HG03460 (cell line): ENCODE data around the gene CAMTA2.
A peak's percentile ranks its signal among the peaks of the same experiment; 100 is the strongest.

ENCODE experiments used
- ATAC-seq: cut with Tn5 transposase; IDR thresholded peaks from one replicate; pipeline ENCODE4 v1.9.1; 2021; ENCODE audit not compliant: unreplicated experiment

Gene CAMTA2

GRCh38 chr17:4947411-4948165, 39.9 kb downstream of the CAMTA2 start:
- no peak for ATAC-seq

GRCh38 chr17:4947010-4947410, 40.5 kb downstream of the CAMTA2 start:
- ATAC-seq, result no peak

DNA sequence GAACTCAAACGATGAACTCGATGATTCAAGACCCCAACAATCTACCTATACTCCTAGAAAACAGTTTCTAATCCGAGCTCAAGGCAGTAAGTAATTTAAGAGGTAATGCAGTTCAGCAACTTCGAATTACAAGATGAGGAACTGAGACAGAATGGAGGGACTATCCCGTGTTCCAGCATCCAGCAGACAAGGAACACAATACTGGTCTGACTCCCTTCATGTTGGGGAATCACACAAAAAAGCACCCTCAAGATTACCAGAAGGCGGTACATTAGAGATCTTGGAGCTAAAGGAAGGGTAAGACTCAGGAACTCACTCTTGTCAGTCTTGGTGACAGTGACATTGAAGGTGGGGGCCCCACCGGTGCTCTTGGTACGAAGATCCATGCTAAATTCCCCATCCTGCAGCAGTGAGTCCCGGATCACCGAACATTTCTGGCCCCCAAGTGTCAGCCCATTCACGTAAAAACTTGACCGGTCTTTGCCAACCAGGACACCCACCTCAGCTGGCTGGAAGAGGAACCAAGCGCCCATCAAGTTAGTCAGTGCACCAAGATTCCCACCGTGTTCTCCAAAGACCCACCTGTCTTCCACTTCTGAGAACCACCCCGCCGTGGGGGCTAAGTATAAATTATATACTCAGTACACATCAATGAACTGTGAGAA, 41.0 kb downstream of the CAMTA2 start:
- no peak for ATAC-seq

DNA sequence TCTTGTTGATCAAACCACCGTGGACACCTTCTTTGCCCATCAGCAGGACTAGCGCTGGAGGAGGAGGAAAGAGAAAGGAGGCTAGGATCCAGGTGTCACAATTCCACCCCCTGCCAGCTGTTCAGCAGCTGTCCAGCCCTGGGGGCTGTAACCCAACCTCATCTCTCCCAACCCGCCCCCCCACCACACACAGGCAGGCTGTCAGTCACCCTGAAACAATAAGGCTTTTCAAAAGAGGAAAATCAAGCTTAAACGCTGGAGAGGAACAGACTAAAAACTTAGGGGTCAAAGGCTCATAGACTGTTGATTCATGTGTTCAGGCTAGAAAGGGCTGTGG, 41.6 kb downstream of the CAMTA2 start:
- ATAC-seq, result no peak

DNA sequence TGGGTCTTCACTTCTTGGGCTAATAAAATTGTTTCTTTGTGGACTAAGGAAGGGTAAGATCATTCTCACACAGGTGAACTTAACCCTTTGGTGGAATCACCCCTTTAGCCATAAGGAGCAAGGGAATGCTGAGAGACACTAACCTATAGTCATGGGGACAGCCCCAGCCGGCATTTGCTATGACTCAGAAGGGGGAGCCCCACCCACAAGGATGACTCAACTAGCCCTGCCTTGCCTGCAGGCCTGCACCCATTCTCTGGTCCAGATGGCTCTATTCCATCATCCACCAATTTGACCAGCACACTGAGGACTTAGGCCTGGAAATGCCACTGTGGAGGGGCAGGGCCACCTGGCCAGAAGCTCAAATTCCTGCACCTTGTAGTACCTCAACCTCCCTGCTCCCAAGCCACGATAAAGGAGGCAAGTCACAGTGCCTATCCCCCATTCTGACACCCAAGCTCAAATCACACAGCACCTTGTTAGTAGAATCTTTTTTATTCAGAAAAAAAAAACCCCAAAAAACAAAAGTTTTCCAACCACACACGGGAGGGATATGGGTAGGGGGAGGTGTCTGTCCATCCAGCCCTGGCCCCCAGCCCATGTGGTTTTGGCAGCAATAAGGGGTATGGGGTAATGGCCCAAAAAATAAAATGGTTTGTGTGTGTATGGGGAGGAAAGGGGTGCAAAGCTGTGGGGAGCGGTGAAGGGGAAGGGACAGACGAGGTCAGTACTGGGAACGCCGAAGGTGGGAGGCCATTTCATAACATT, 42.1 kb downstream of the CAMTA2 start:
- ATAC-seq, result peak; percentile 18

- ATAC-seq, result no peak
These were observed 42.8 kb downstream of the CAMTA2 start for GRCh38 chr17:4944554-4945175.

GRCh38 chr17:4944163-4944553, 43.3 kb downstream of the CAMTA2 start:
- no peak for ATAC-seq

GRCh38 chr17:4942760-4943508, 44.5 kb downstream of the CAMTA2 start:
- ATAC-seq, result no peak

GRCh38 chr17:4941319-4941610, 46.2 kb downstream of the CAMTA2 start:
- no peak for ATAC-seq

- ATAC-seq, result no peak
These were observed 46.7 kb downstream of the CAMTA2 start for GRCh38 chr17:4940555-4941318.

DNA sequence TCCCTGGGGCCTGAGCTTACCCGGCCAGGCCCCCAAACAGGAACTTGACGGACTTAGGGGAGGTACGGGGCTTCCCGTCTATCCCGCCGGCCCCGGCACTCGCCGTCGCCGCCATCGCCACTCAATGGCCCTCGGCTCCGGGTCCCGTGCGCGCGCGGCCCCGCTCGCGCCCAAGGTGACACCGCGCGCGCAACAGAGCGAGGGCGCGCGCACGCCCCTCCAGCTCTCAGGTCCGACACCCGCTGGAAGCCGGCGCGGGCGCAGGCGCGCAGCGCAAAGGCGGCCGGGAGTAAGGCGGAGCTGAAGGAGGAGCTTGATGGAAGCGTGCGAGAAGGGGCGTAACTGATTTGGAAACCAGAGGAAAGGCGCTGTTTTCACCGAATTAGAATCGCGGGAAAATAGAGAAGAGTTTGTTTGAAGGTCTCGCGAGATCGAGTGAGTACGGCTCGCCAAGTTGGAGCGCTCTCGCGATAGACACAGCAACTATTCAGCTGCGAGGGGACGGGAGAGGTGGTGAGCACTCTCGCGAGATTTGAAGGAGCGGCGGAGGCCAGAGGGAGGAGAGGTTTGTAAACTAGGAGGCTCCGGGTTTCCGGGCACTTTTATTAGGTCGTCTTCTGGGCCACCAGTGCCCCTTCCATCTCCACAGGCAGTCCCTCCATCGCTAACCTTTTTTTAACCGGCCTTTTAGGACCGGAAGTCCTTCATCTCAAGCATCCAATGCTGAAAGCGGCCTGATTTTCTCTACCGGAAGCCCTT, 47.5 kb downstream of the CAMTA2 start, which contains the start of the genes RNF167 and SLC25A11:
TSS of gene RNF167 (plus strand) at position 473 of the 759 bp plus-strand sequence. CDS start 642 bp downstream, outside the sequence.
TSS of gene SLC25A11 (minus strand) at position 251 of the 759 bp plus-strand sequence. CDS start at position 115, 136 bp downstream.
- peak; percentile 73 for ATAC-seq

GRCh38 chr17:4939546-4939795, 48.0 kb downstream of the CAMTA2 start:
- ATAC-seq, result peak; percentile 17

DNA sequence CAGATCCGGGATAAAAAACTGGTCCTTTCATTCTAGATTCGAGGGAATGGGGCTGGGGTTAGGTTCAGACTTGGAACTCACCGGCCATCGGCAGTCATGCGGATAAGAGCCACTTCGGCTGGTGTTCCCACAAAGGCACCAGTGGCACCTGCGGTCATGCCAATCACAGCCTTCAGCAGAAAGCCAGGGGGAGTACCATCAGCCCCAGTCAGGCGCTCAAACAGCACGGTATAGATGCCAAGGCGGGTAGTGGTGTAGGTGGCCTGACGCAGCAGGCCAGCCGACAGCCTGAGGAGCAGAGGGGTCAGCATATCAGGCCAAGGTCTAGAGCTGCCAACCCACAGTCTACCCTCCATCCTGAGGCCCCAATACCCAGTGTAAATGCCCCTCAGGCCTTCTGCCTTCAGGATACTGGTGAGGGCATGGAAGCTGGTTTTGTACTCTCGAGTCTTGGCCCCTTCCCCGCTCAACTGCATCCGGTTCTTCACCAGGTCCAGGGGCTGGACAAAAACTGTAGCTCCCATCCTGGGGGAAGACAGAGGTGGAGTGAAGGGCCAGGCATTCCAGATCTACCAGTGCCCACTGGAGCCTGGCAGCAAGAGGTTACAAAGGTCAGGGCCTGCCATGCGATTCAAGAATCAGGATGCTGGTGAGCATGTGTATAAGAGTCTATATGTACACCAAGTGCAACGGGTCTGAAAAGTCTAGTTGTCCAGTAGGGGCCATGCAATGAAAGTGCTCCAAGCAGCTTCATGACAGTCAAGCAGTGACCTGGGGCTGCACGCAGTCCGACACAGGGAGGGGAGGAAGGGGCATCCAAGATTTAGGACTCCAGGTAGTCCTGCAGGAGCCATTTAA, 48.6 kb downstream of the CAMTA2 start:
- ATAC-seq, result no peak

DNA sequence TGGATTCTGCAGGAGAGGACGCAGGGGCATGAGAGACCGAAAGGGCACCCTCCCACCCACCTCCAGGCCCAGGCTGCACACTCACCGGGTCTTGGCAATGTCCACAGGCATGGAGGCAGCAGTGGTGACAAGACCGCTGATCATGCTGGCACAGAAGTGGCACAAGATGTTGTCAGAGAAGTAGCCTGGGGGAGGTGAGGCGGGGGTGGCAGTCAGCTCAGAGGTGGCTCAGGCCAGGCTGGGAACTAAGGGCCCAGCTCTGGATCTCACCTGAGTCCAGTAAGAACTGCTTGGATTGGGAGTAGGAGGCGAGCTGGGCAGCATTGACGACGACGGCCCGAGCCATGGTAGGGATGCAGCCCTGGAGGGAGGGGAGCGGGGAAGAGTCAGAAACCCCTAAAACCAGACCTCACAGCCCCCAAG, 49.4 kb downstream of the CAMTA2 start:
- ATAC-seq, result no peak

GRCh38 chr17:4937553-4937952, 49.9 kb downstream of the CAMTA2 start:
- no peak for ATAC-seq

GRCh38 chr17:4936436-4936835, 51.0 kb downstream of the CAMTA2 start:
- no peak for ATAC-seq

DNA sequence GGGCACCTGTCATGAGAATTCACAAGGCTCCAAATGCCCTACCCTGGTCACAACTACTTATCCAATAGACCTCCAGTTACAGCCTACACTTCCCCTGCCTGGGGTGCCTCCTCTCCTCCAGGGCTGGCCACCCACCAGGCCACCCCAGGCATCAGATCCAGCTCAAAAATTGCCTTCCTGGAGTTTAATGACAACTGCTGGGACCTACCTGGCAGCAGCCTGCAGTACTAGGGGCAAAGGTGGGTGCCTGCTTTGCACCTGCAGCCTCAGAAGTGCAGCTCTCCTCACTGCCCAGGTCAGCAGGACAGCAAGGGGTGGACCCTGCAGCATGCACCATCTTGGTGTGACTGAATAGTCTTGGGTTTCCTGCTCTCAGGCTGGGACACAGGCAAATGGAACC, 51.8 kb downstream of the CAMTA2 start:
- no peak for ATAC-seq

GRCh38 chr17:4934173-4934979, 53.1 kb downstream of the CAMTA2 start:
- no peak for ATAC-seq
